ENCODE data around the gene COX6B1.
"Not testable (repeated sequence)": the region's sequence is repeated elsewhere in the genome, so short reads cannot be mapped to it uniquely, and the experiment has no call there.

Gene COX6B1

GRCh38 chr19:35665604-35666003 lies 17.5 kb downstream of the COX6B1 start:
- no peak for DNase-seq (ENCODE audit: low spot score)

- no peak for DNase-seq (ENCODE audit: low spot score)
Measured at GRCh38 chr19:35666251-35666913, 18.3 kb downstream of the COX6B1 start, which contains the start of gene UPK1A. UPK1A (plus strand) TSS chr19:35666517; CDS start chr19:35666813, 296 bp downstream.

GRCh38 chr19:35669566-35669965 lies 21.4 kb downstream of the COX6B1 start:
- DNase-seq (ENCODE audit: low spot score) = no peak

- DNase-seq (ENCODE audit: low spot score) = no peak
Measured at GRCh38 chr19:35669974-35670373, 21.9 kb downstream of the COX6B1 start.

GRCh38 chr19:35670686-35671085 lies 22.6 kb downstream of the COX6B1 start:
- DNase-seq (ENCODE audit: low spot score) = no peak

GRCh38 chr19:35671818-35672217 lies 23.7 kb downstream of the COX6B1 start:
- no peak for DNase-seq (ENCODE audit: low spot score)

- no peak for DNase-seq (ENCODE audit: low spot score)
Measured at GRCh38 chr19:35673121-35673804, 25.1 kb downstream of the COX6B1 start.

- no peak for DNase-seq (ENCODE audit: low spot score)
Measured at GRCh38 chr19:35675589-35676140, 27.5 kb downstream of the COX6B1 start.

GRCh38 chr19:35689836-35690235 lies 41.7 kb downstream of the COX6B1 start:
- DNase-seq (ENCODE audit: low spot score) = no peak

- DNase-seq (ENCODE audit: low spot score) = not testable (repeated sequence)
Measured at GRCh38 chr19:35691106-35691505, 43.0 kb downstream of the COX6B1 start.

- DNase-seq (ENCODE audit: low spot score) = no peak
Measured at GRCh38 chr19:35692010-35692409, 43.9 kb downstream of the COX6B1 start.

GRCh38 chr19:35693422-35693821 lies 45.3 kb downstream of the COX6B1 start:
- DNase-seq (ENCODE audit: low spot score) = no peak

- peak; percentile 86 for DNase-seq (ENCODE audit: low spot score)
Measured at GRCh38 chr19:35693835-35694599, 45.9 kb downstream of the COX6B1 start.

GRCh38 chr19:35695895-35696422 lies 47.8 kb downstream of the COX6B1 start:
- DNase-seq (ENCODE audit: low spot score) = no peak

GRCh38 chr19:35696835-35697234 lies 48.7 kb downstream of the COX6B1 start:
- no peak for DNase-seq (ENCODE audit: low spot score)

GRCh38 chr19:35702223-35703012 lies 54.3 kb downstream of the COX6B1 start:
- peak; percentile 99 for DNase-seq (ENCODE audit: low spot score)

GRCh38 chr19:35703343-35703742 lies 55.2 kb downstream of the COX6B1 start:
- DNase-seq (ENCODE audit: low spot score) = no peak

- DNase-seq (ENCODE audit: low spot score) = no peak
Measured at GRCh38 chr19:35704218-35704617, 56.1 kb downstream of the COX6B1 start, which contains the start of gene ZBTB32. ZBTB32 (plus strand) TSS chr19:35704558; CDS start chr19:35714627, 10,069 bp downstream.

All from putamen (tissue), 1 donor.